ENCODE measurements around the gene MAGI1.

The MAGI1 gene

GRCh38 chr3:65593780-65594752 lies 444.7 kb downstream of the MAGI1 start:
- Histone ChIP-seq H3K79me1 (replicated peaks; ENCODE audit: low read length, poor library complexity, severe bottlenecking) (peaks cover 20% of the 10 kb centered on the region), H3K4ac (ENCODE audit: low read depth in 1 of 2, low read length in 2 of 2) (no peak overlapping the region), H3K27me3 (ENCODE audit: control insufficient read depth in 1 of 2, insufficient read depth in 1 of 2, low read length in 2 of 2) (peaks cover 0 to 5% of the 10 kb centered on the region in 2 experiments), H2BK15ac (ENCODE audit: low read depth, poor library complexity, severe bottlenecking) (no peak overlapping the region), H3K18ac (ENCODE audit: low read depth in 1 of 2, low read length in 2 of 2) (no peak overlapping the region), H2BK12ac (ENCODE audit: low read length in 2 of 2) (no peak overlapping the region), H4K91ac (ENCODE audit: low read length) (no peak overlapping the region), H2AFZ (ENCODE audit: low read depth, low read length) (no peak overlapping the region), H4K8ac (ENCODE audit: low read length) (no peak overlapping the region), H2BK120ac (ENCODE audit: low read depth, low read length) (no peak overlapping the region), H3K23ac (ENCODE audit: low read length in 2 of 2) (no peak overlapping the region), H3K4me3 (ENCODE audit: insufficient read depth in 1 of 2, low read depth in 1 of 2, low read length in 2 of 2) (no peak overlapping the region), H3K9ac (ENCODE audit: low read length) (no peak overlapping the region), H2AK5ac (ENCODE audit: low read length, severe bottlenecking) (no peak overlapping the region), H3K4me1 (ENCODE audit: control insufficient read depth, insufficient read depth, low read depth, low read length) (peaks cover 13% of the 10 kb centered on the region), H3K36me3 (ENCODE audit: control insufficient read depth in 1 of 2, insufficient read depth in 2 of 2, low read depth in 1 of 2, low read length in 2 of 2) (no peaks in the 10 kb centered on the region), H3K27ac (ENCODE audit: low read length, poor library complexity, severe bottlenecking) (no peak overlapping the region), H3K9me3 (ENCODE audit: control insufficient read depth, low read length) (no peaks in the 10 kb centered on the region), H3K4me2 (ENCODE audit: low read length, poor library complexity, severe bottlenecking) (no peak overlapping the region), H2BK5ac (ENCODE audit: low read depth, low read length, poor library complexity, severe bottlenecking) (no peak overlapping the region), H3K14ac (ENCODE audit: low read length in 2 of 2) (no peak overlapping the region)
- 63% methylated on average over 3 of the region's 4 CpGs for WGBS
- DNase-seq = peak; percentile 17

- no peak overlapping the region for H3K14ac ChIP-seq (ENCODE audit: low read length in 2 of 2)
- no peak overlapping the region for H3K18ac ChIP-seq (ENCODE audit: low read depth in 1 of 2, low read length in 2 of 2)
- H3K4me1 ChIP-seq (ENCODE audit: control insufficient read depth, insufficient read depth, low read depth, low read length) = no peaks in the 10 kb centered on the region
- no peaks in the 10 kb centered on the region for H3K9me3 ChIP-seq (ENCODE audit: control insufficient read depth, low read length)
- H2BK120ac ChIP-seq (ENCODE audit: low read depth, low read length) = no peak overlapping the region
- H3K23ac ChIP-seq (ENCODE audit: low read length in 2 of 2) = no peak overlapping the region
- no peak overlapping the region for H4K91ac ChIP-seq (ENCODE audit: low read length)
- 86% methylated on average over 3 of the region's 3 CpGs for WGBS
- no peak overlapping the region for H3K27ac ChIP-seq (ENCODE audit: low read length, poor library complexity, severe bottlenecking)
- H2AK5ac ChIP-seq (ENCODE audit: low read length, severe bottlenecking) = no peak overlapping the region
- H2AFZ ChIP-seq (ENCODE audit: low read depth, low read length) = no peak overlapping the region
- H3K4me3 ChIP-seq (ENCODE audit: insufficient read depth in 1 of 2, low read depth in 1 of 2, low read length in 2 of 2) = no peak overlapping the region
- no peaks in the 10 kb centered on the region for H3K27me3 ChIP-seq (ENCODE audit: control insufficient read depth in 1 of 2, insufficient read depth in 1 of 2, low read length in 2 of 2)
- no peak overlapping the region for H3K9ac ChIP-seq (ENCODE audit: low read length)
- no peak overlapping the region for H2BK12ac ChIP-seq (ENCODE audit: low read length in 2 of 2)
- H3K36me3 ChIP-seq (ENCODE audit: control insufficient read depth in 1 of 2, insufficient read depth in 2 of 2, low read depth in 1 of 2, low read length in 2 of 2) = no peaks in the 10 kb centered on the region
- no peak for DNase-seq
- no peak overlapping the region for H3K4me2 ChIP-seq (ENCODE audit: low read length, poor library complexity, severe bottlenecking)
- H2BK5ac ChIP-seq (ENCODE audit: low read depth, low read length, poor library complexity, severe bottlenecking) = no peak overlapping the region
- H2BK15ac ChIP-seq (ENCODE audit: low read depth, poor library complexity, severe bottlenecking) = no peak overlapping the region
- peaks cover 13% of the 10 kb centered on the region for H3K79me1 ChIP-seq (replicated peaks; ENCODE audit: low read length, poor library complexity, severe bottlenecking)
- H3K4ac ChIP-seq (ENCODE audit: low read depth in 1 of 2, low read length in 2 of 2) = no peak overlapping the region
- H4K8ac ChIP-seq (ENCODE audit: low read length) = no peak overlapping the region
Observed at GRCh38 chr3:65591313-65591712, 447.4 kb downstream of the MAGI1 start.

- Histone ChIP-seq H3K18ac (ENCODE audit: low read depth in 1 of 2, low read length in 2 of 2) (no peak overlapping the region), H4K8ac (ENCODE audit: low read length) (no peak overlapping the region), H3K14ac (ENCODE audit: low read length in 2 of 2) (no peak overlapping the region), H3K36me3 (ENCODE audit: control insufficient read depth in 1 of 2, insufficient read depth in 2 of 2, low read depth in 1 of 2, low read length in 2 of 2) (no peaks in the 10 kb centered on the region), H2BK5ac (ENCODE audit: low read depth, low read length, poor library complexity, severe bottlenecking) (no peak overlapping the region), H2AK5ac (ENCODE audit: low read length, severe bottlenecking) (no peak overlapping the region), H3K23ac (ENCODE audit: low read length in 2 of 2) (no peak overlapping the region), H3K4me3 (ENCODE audit: insufficient read depth in 1 of 2, low read depth in 1 of 2, low read length in 2 of 2) (no peak overlapping the region), H2BK12ac (ENCODE audit: low read length in 2 of 2) (no peak overlapping the region), H3K4ac (ENCODE audit: low read depth in 1 of 2, low read length in 2 of 2) (no peak overlapping the region), H3K4me2 (ENCODE audit: low read length, poor library complexity, severe bottlenecking) (no peak overlapping the region), H3K9ac (ENCODE audit: low read length) (no peak overlapping the region), H3K79me1 (replicated peaks; ENCODE audit: low read length, poor library complexity, severe bottlenecking) (peaks cover 16% of the 10 kb centered on the region), H2BK120ac (ENCODE audit: low read depth, low read length) (no peak overlapping the region), H3K27me3 (ENCODE audit: control insufficient read depth in 1 of 2, insufficient read depth in 1 of 2, low read length in 2 of 2) (no peaks in the 10 kb centered on the region), H3K9me3 (ENCODE audit: control insufficient read depth, low read length) (no peaks in the 10 kb centered on the region), H2BK15ac (ENCODE audit: low read depth, poor library complexity, severe bottlenecking) (no peak overlapping the region), H3K27ac (ENCODE audit: low read length, poor library complexity, severe bottlenecking) (no peak overlapping the region), H4K91ac (ENCODE audit: low read length) (no peak overlapping the region), H2AFZ (ENCODE audit: low read depth, low read length) (no peak overlapping the region), H3K4me1 (ENCODE audit: control insufficient read depth, insufficient read depth, low read depth, low read length) (no peaks in the 10 kb centered on the region)
- DNase-seq = no peak
- WGBS = 64% methylated on average over 2 of the region's 3 CpGs
Observed at GRCh38 chr3:65588884-65589283, 449.8 kb downstream of the MAGI1 start.

- Histone ChIP-seq H2AFZ (ENCODE audit: low read depth, low read length) (no peak overlapping the region), H2BK15ac (ENCODE audit: low read depth, poor library complexity, severe bottlenecking) (no peak overlapping the region), H4K91ac (ENCODE audit: low read length) (no peak overlapping the region), H3K9ac (ENCODE audit: low read length) (no peak overlapping the region), H3K4ac (ENCODE audit: low read depth in 1 of 2, low read length in 2 of 2) (no peak overlapping the region), H3K79me1 (replicated peaks; ENCODE audit: low read length, poor library complexity, severe bottlenecking) (peaks cover 16% of the 10 kb centered on the region), H3K14ac (ENCODE audit: low read length in 2 of 2) (no peak overlapping the region), H2BK5ac (ENCODE audit: low read depth, low read length, poor library complexity, severe bottlenecking) (no peak overlapping the region), H3K36me3 (ENCODE audit: control insufficient read depth in 1 of 2, insufficient read depth in 2 of 2, low read depth in 1 of 2, low read length in 2 of 2) (no peaks in the 10 kb centered on the region), H3K4me1 (ENCODE audit: control insufficient read depth, insufficient read depth, low read depth, low read length) (peaks cover 1% of the 10 kb centered on the region), H3K27ac (ENCODE audit: low read length, poor library complexity, severe bottlenecking) (no peak overlapping the region), H3K23ac (ENCODE audit: low read length in 2 of 2) (no peak overlapping the region), H2AK5ac (ENCODE audit: low read length, severe bottlenecking) (no peak overlapping the region), H3K9me3 (ENCODE audit: control insufficient read depth, low read length) (no peaks in the 10 kb centered on the region), H2BK12ac (ENCODE audit: low read length in 2 of 2) (peak overlapping the region in 1 of 2 experiments; percentile 59), H3K18ac (ENCODE audit: low read depth in 1 of 2, low read length in 2 of 2) (peak overlapping the region in 1 of 2 experiments; percentile 9), H3K27me3 (ENCODE audit: control insufficient read depth in 1 of 2, insufficient read depth in 1 of 2, low read length in 2 of 2) (no peaks in the 10 kb centered on the region), H2BK120ac (ENCODE audit: low read depth, low read length) (no peak overlapping the region), H3K4me2 (ENCODE audit: low read length, poor library complexity, severe bottlenecking) (no peak overlapping the region), H3K4me3 (ENCODE audit: insufficient read depth in 1 of 2, low read depth in 1 of 2, low read length in 2 of 2) (no peak overlapping the region), H4K8ac (ENCODE audit: low read length) (no peak overlapping the region)
- DNase-seq = no peak
- WGBS = 87% methylated on average over 8 of the region's 12 CpGs
Observed at GRCh38 chr3:65587650-65588439, 450.9 kb downstream of the MAGI1 start.
